HL-60/S4 treated with phorbol 12-myristate 13-acetate at 8.2 ng/mL for 4 days and 3 days (cell line): ENCODE data around the gene AKT2.
"Not testable (repeated sequence)": the region's sequence is repeated elsewhere in the genome, so short reads cannot be mapped to it uniquely, and the experiment has no call there.

Experiments
- in situ Hi-C: fragments of 300-500 bp; cut with MboI; formaldehyde crosslinking; loops from 2 replicates; pipeline ENCODE4 v1.15.0; 2022; ENCODE audit warnings: low sequenced_read_pairs

Gene AKT2

GRCh38 chr19:40223135-40223822 is 61.9 kb downstream of the AKT2 start:
- in situ Hi-C loops, result loop anchor here (10.0 kb wide), 1 partner anchor 78 kb away; no protein-coding TSS in a partner anchor

GRCh38 chr19:40221858-40222619 is 63.1 kb downstream of the AKT2 start:
- in situ Hi-C loops, result loop anchor here (10.0 kb wide), 1 partner anchor 77 kb away; no protein-coding TSS in a partner anchor

- in situ Hi-C loops, result loop anchor here (10.0 kb wide), 1 partner anchor 76 kb away; no protein-coding TSS in a partner anchor
These were observed 64.5 kb downstream of the AKT2 start for GRCh38 chr19:40220674-40221073.

- in situ Hi-C loops, result loop anchor here (10.0 kb wide), 1 partner anchor 75 kb away; no protein-coding TSS in a partner anchor
These were observed 65.3 kb downstream of the AKT2 start for GRCh38 chr19:40219721-40220276.

GRCh38 chr19:40219029-40219428 is 66.1 kb downstream of the AKT2 start:
- in situ Hi-C loops, result not testable (repeated sequence)

GRCh38 chr19:40217934-40218890 is 66.9 kb downstream of the AKT2 start, which contains the start of gene TTC9B:
TTC9B (minus strand) TSS chr19:40218384; CDS start chr19:40218381, 3 bp downstream.
- in situ Hi-C loops, result no loop called here

GRCh38 chr19:40217027-40217810 is 67.9 kb downstream of the AKT2 start:
- in situ Hi-C loops, result no loop called here

GRCh38 chr19:40216777-40217026 is 68.4 kb downstream of the AKT2 start:
- in situ Hi-C loops, result no loop called here

GRCh38 chr19:40216013-40216776 is 69.0 kb downstream of the AKT2 start:
- in situ Hi-C loops, result no loop called here

GRCh38 chr19:40214936-40215335 is 70.2 kb downstream of the AKT2 start:
- in situ Hi-C loops, result no loop called here

GRCh38 chr19:40213882-40214570 is 71.1 kb downstream of the AKT2 start:
- in situ Hi-C loops, result no loop called here

GRCh38 chr19:40213251-40213829 is 71.8 kb downstream of the AKT2 start:
- in situ Hi-C loops, result no loop called here

GRCh38 chr19:40210889-40211288 is 74.3 kb downstream of the AKT2 start:
- in situ Hi-C loops, result no loop called here

- in situ Hi-C loops, result no loop called here
These were observed 76.5 kb downstream of the AKT2 start for GRCh38 chr19:40208602-40209001.

GRCh38 chr19:40205760-40206159 is 79.4 kb downstream of the AKT2 start:
- in situ Hi-C loops, result no loop called here

- in situ Hi-C loops, result no loop called here
These were observed 80.8 kb downstream of the AKT2 start for GRCh38 chr19:40204381-40204780.

GRCh38 chr19:40200341-40201099 is 84.6 kb downstream of the AKT2 start:
- in situ Hi-C loops, result no loop called here
